HG03342 (cell line): ENCODE data around the gene ISG20.
"Not testable (repeated sequence)": the region's sequence is repeated elsewhere in the genome, so short reads cannot be mapped to it uniquely, and the experiment has no call there.

Experiments
- ATAC-seq: cut with Tn5 transposase; IDR thresholded peaks from one replicate; pipeline ENCODE4 v1.9.1; 2021; ENCODE audit warnings: mild to moderate bottlenecking, moderate library complexity; ENCODE audit not compliant: unreplicated experiment

Gene ISG20

DNA sequence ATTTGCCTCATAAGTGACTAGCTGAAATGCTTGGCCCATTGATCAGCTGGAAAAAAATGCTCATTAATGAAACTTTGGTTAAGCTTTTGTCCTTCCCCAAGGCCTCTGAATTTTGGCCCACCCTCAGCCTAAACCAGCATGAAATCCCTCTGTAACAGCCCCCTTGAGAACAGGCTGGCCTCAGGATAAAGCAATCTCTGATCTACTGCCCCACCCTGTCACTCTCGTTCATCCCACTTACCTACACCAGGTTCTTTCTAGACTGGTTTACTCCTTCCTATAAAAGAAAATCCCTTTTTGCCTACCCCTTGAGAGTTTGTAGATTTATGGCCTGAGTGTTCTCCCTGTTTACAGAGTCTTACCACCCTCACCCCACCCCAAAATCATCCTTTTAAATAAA lies 21.0 kb upstream of the ISG20 start:
- no peak for ATAC-seq

- ATAC-seq = no peak
These were observed 20.1 kb upstream of the ISG20 start for GRCh38 chr15:88618686-88619085.

- ATAC-seq = no peak
These were observed 19.0 kb upstream of the ISG20 start for GRCh38 chr15:88619796-88620195.

DNA sequence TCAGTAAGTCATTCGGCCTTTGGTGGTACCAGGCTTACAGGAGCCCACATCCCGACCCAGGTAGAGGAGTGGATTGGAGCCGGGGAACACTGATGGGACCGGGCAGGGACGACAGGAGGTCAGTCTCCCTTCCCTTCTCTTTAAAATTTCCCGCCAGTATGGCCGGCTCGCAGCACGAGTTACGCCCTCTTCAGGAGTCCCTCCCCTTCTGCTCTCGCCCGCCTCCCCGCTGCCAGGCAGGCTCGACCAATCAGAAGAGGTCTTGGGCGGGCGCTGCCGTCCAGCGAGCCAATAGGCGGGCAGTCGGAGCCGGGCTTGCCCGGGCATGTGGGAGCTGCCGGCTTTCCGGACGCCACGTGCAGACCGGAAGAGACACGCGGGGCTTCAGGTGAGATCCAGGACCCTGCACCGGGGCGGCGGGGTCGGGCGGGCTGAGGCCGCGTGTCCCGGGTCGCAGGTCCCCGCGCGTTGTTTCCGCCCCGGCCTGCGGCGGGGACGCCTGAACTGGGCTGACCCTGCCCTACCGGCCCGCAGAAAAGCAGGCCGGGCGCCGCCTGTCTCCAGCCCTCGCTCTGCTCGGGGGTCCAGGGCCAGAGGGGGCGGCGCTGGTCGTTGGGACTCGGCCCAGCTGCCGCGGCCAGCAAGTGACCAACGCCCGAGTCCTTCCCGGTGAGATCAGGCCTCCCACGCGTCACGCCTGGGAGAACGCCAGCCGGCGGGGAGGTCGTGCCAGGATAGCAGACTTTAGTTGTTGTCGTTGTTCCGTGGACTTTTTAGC lies 17.6 kb upstream of the ISG20 start, which contains the start of gene AEN:
Gene AEN (plus strand): TSS at position 346 of the 778 bp plus-strand sequence. CDS start 4,870 bp downstream, outside the sequence.
- peak; percentile 95 for ATAC-seq

- peak; percentile 29 for ATAC-seq
These were observed 16.8 kb upstream of the ISG20 start for GRCh38 chr15:88621789-88622604.

GRCh38 chr15:88622605-88622975 lies 16.2 kb upstream of the ISG20 start:
- ATAC-seq = peak; percentile 3

GRCh38 chr15:88623061-88623460 lies 15.8 kb upstream of the ISG20 start:
- no peak for ATAC-seq

- ATAC-seq = no peak
These were observed 15.2 kb upstream of the ISG20 start for GRCh38 chr15:88623632-88624031.

DNA sequence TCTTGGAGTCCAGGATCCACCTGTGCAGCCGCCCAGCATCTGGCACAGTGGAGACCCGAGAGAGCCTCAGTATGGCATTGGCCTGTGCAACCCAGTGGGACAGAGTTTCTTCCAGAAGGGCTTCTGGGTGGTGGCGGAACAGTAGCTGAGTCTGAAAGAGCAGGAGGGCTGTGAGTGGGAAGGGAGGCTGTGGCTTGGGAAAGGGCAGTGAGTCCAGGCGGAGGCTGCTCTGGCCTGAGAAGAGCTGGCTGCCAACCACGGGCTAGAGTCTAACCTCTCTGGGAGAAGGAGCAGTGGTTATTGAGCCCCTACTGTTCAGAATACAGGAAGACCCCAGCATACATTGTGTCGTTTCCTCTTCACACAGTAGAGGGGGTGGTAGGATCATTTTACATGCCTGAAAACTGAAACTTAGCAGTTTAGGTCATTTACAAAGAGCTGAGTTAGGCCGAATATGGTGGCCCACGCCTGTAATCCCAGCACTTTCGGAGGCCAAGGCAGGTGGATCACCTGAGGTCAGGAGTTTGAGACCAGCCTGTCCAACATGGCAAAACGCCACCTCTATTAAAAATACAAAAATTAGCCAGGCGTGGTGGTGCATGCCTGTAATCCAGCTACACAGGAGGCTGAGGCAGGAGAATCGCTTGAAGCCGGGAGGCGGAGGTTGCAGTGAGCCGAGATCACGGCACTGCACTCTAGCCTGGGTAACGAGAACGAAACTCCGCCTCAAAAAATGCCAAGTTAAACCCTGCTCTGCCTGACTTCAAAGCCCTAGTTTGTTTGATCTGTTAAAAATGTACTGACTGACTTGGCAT lies 14.5 kb upstream of the ISG20 start:
- peak; percentile 32 for ATAC-seq

GRCh38 chr15:88624971-88625490 lies 13.8 kb upstream of the ISG20 start:
- ATAC-seq = no peak

- no peak for ATAC-seq
These were observed 12.7 kb upstream of the ISG20 start for GRCh38 chr15:88625943-88626741.

DNA sequence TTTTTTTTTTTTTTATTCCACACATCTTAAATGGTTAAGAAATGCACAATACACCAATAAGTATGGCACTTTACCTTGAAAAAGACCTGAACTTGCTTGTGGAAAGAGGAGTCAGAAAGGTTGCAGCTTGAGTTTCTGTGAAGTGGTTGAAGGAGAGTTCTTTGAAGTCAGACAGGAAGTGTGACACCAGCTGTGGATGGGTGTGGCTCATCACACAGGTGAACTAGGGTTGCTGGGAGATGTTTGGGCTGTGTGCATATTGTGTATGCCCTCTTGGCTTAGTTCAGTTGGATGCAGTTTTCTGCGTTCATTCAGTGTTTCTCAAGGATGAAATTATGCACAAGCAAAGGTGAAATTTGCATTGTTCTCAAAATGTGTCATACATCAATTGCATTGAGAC lies 11.4 kb upstream of the ISG20 start:
- ATAC-seq = peak; percentile 43

GRCh38 chr15:88628018-88628654 lies 10.7 kb upstream of the ISG20 start:
- no peak for ATAC-seq

DNA sequence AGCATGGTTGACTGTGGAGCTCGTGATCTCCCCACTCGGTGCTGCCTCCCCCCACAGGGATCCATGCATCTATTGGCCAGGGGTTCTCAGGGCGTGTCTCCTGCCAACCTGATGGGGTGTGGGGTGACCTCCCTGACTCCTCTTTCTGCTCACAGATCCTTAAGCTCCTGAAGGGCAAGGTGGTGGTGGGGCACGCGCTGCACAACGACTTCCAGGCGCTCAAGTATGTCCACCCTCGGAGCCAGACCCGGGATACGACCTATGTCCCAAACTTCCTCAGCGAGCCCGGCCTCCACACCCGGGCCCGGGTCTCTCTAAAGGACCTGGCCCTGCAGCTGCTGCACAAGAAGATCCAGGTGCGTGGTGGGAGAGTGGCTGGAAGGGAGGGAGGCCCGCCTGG lies 9.7 kb upstream of the ISG20 start:
- no peak for ATAC-seq

DNA sequence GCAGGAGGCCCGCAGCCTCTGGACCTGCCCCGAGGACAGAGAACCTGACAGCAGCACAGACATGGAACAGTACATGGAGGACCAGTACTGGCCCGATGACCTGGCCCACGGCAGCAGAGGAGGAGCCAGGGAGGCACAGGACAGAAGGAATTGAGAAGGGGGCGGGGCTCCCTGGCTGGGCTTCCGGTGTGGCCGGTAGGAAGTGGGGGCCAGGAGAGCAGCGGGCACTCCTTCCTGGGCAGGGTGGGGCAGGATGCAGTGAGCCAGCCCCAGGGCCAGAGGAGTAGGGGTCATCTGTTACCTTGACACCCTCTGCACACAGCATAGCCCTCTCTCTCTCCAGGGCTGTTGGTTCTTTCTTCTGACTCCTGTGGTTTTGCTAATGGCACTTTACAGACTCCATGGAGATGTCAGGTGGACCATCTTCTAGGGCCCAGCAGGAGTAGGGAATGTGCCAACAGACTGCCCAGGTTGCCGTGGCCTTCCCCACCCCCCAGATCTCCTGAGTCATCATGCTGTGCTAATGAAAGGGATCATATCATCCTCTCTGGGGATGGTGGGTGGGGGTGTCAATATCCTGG lies 8.6 kb upstream of the ISG20 start:
- no peak for ATAC-seq

- ATAC-seq = no peak
These were observed 7.9 kb upstream of the ISG20 start for GRCh38 chr15:88630798-88631463.

GRCh38 chr15:88631464-88632028 lies 7.3 kb upstream of the ISG20 start:
- no peak for ATAC-seq

GRCh38 chr15:88632797-88633196 lies 6.0 kb upstream of the ISG20 start:
- ATAC-seq = not testable (repeated sequence)
